Psoas muscle (tissue), 8 donors: ENCODE results near the gene SERP1. TPM values are rescaled to one million over a fixed set of nuclear protein-coding genes. Genes with fewer than 3 reads are reported as not detected.

Experiments used
- ATAC-seq, 4 donors: fragments of 200-7000 bp; cut with Tn5 transposase; one replicate each; pipeline ENCODE4 v1.9.1; 2020; ENCODE audit warnings: moderate library complexity in 3 of 4, mild to moderate bottlenecking in 2 of 4
- DNase-seq, 2 donors: peaks; one replicate each; pipeline ENCODE4 v3.0.0-alpha.2; 2020
- H3K27ac ChIP-seq: fragments of 200-600 bp; one replicate; pipeline ENCODE4 v1.8.0; 2022
- H3K27me3 ChIP-seq, 3 donors: fragments of 200-600 bp in 1 of 3; one replicate each; pipeline versions ENCODE4 v1.6.1 to v1.8.0; 2013 to 2022; ENCODE audit warnings: low read length in 2 of 3, mild to moderate bottlenecking in 2 of 3, moderate library complexity in 1 of 3; ENCODE audit not compliant: insufficient read depth in 3 of 3
- H3K36me3 ChIP-seq, 2 donors: fragments of 200-600 bp in 1 of 2; one replicate each; pipeline versions ENCODE4 v1.6.1 to v1.8.0; 2013 to 2022; ENCODE audit warnings: low read depth in 1 of 2, mild to moderate bottlenecking in 1 of 2, moderate library complexity in 1 of 2; ENCODE audit not compliant: insufficient read depth in 1 of 2
- H3K4me1 ChIP-seq: fragments of 200-600 bp; one replicate; pipeline ENCODE4 v1.8.0; 2022
- H3K4me3 ChIP-seq: fragments of 200-600 bp; one replicate; pipeline ENCODE4 v1.8.0; 2022; ENCODE audit warnings: mild to moderate bottlenecking
- H3K9me3 ChIP-seq: fragments of 200-600 bp; one replicate; pipeline ENCODE4 v1.8.0; 2022
- CTCF ChIP-seq: fragments of 200-600 bp; IDR thresholded peaks from one replicate; pipeline ENCODE4 v1.8.0; 2022; ENCODE audit warnings: antibody characterized with exemption
- WGBS, 3 donors: extraction: QIAGEN DNeasy Blood & Tissue Kit; methylation state at CpG; one replicate each; pipeline versions ENCODE4 v1.1.6 to v1.1.7; 2013; 5-methylcytosine and 5-hydroxymethylcytosine counted together
- intact Hi-C, 2 donors: fragments of 100-400 bp; cut with DNase I; formaldehyde crosslinking; loops; one replicate each; pipeline versions ENCODE4 v1.11.0 to v1.14.2; 2022
- polyA plus RNA-seq, 3 donors: library from polyadenylated mRNA; stranded (reverse); fragments of 200-250 nt; gene quantifications; one replicate each; pipeline ENCODE4 v1.2.3, GENCODE V29; 2013
- total RNA-seq, 4 donors: library from RNA; stranded (reverse); fragmentation: NEBNext Ultra II Directional in 2 of 4; extraction: Animal tissue kit (Norgen Biotek cat#: 25700) in 2 of 4; gene quantifications; one replicate each; pipeline versions ENCODE4 v1.2.1 to v1.2.4, GENCODE V29; 2021 to 2023
- donor health status: healthy with polysubstance abuse.
- donor health status: DM: no; HTN: no; CAD: no; lungs with moderate emphysema.
- donor health status: Bipolar disorder and iron deficiency.
- donor health status: healthy.
- donor health status: DM: yes; HTN: yes; CAD: no.
- donor health status: DM: no; HTN: no; CAD: no.
- donor health status: DM: no; HTN: no; CAD: no.
- donor health status: DM: yes; HTN: yes; CAD: no.

SERP1 gene
- total and polyA plus RNA-seq, 7 donors: 13.2 to 60.2 (median 17.8) TPM

- H3K9me3 ChIP-seq: no peaks in the 10 kb centered on the region
- intact Hi-C loops: loop anchor here in 1 of 2 donors (10.0 kb wide), 1 partner anchor 337 kb away; no protein-coding TSS in a partner anchor
- H3K27me3 ChIP-seq: peaks cover 0 to 3% (median 0%) of the 10 kb centered on the region in 3 donors
- no peaks in the 10 kb centered on the region for H3K4me1 ChIP-seq
- H3K27ac ChIP-seq: no peak overlapping the region
- ATAC-seq (no peak), DNase-seq (no peak)
- WGBS, 3 donors: 57 to 64% (median 59%) methylated on average over 10 of the region's 10 CpGs
- TF ChIP-seq CTCF: no peak
- H3K4me3 ChIP-seq: no peak overlapping the region
- H3K36me3 ChIP-seq: no peaks in the 10 kb centered on the region
Observed at GRCh38 chr3:150527464-150528255, 18.6 kb downstream of the SERP1 start.

GRCh38 chr3:150523538-150523937 lies 22.8 kb downstream of the SERP1 start:
- 71 to 72% (median 71%) methylated on average over 2 of the region's 2 CpGs for WGBS, 3 donors
- no peak overlapping the region for H3K27ac ChIP-seq
- TF ChIP-seq CTCF: no peak

GRCh38 chr3:150521463-150521862 lies 24.8 kb downstream of the SERP1 start:
- no peak for ATAC-seq
- Histone ChIP-seq H3K4me1 (no peaks in the 10 kb centered on the region), H3K9me3 (no peaks in the 10 kb centered on the region), H3K27ac (no peak overlapping the region), H3K4me3 (no peak overlapping the region), H3K36me3 (no peaks in the 10 kb centered on the region), H3K27me3 (peaks cover 0 to 3% (median 0%) of the 10 kb centered on the region in 3 donors)
- intact Hi-C loops: loop anchor here in 1 of 2 donors (10.0 kb wide), 1 partner anchor 343 kb away; no protein-coding TSS in a partner anchor
- no peak for TF ChIP-seq CTCF
- WGBS, 3 donors: 53 to 67% (median 59%) methylated on average over 2 of the region's 2 CpGs
- no peak for DNase-seq

More at GRCh38 chr3:150523538-150523937, 22.8 kb downstream of the SERP1 start:
- H3K4me1 ChIP-seq: no peaks in the 10 kb centered on the region
- ATAC-seq (no peak), DNase-seq (no peak)
- intact Hi-C loops: loop anchor here in 1 of 2 donors (10.0 kb wide), 1 partner anchor 341 kb away; no protein-coding TSS in a partner anchor
- H3K27me3 ChIP-seq: peaks cover 0 to 3% (median 0%) of the 10 kb centered on the region in 3 donors
- no peaks in the 10 kb centered on the region for H3K36me3 ChIP-seq
- H3K9me3 ChIP-seq: no peaks in the 10 kb centered on the region
- no peak overlapping the region for H3K4me3 ChIP-seq

- no peaks in the 10 kb centered on the region for H3K4me1 ChIP-seq
- no peaks in the 10 kb centered on the region for H3K9me3 ChIP-seq
- H3K4me3 ChIP-seq: no peak overlapping the region
- ATAC-seq (no peak), DNase-seq (no peak)
- TF ChIP-seq CTCF: no peak
- 82 to 85% (median 83%) methylated on average over 24 of the region's 24 CpGs for WGBS, 3 donors
- intact Hi-C loops: loop anchor here in 1 of 2 donors (10.0 kb wide), 1 partner anchor 344 kb away; no protein-coding TSS in a partner anchor
- H3K36me3 ChIP-seq: no peaks in the 10 kb centered on the region
- H3K27ac ChIP-seq: no peak overlapping the region
- H3K27me3 ChIP-seq: no peaks in the 10 kb centered on the region
Observed at GRCh38 chr3:150520408-150520807, 25.9 kb downstream of the SERP1 start.
